Measurements from ENCODE around the gene MXI1. TPM values are rescaled to one million over a fixed set of nuclear protein-coding genes. Genes with fewer than 3 reads are reported as not detected.
"Not testable (repeated sequence)": the region's sequence is repeated elsewhere in the genome, so short reads cannot be mapped to it uniquely, and the experiment has no call there.

MXI1 gene
- total RNA-seq, 1 donor from 2014 or later = 31.5 TPM

- Mint-ChIP-seq H3K27me3 (ENCODE audit: low read depth, unreplicated experiment) (no peaks in the 10 kb centered on the region), H3K9me3 (ENCODE audit: unreplicated experiment) (no peaks in the 10 kb centered on the region), H3K36me3 (ENCODE audit: low read depth, unreplicated experiment) (no peaks in the 10 kb centered on the region), H3K27ac (ENCODE audit: unreplicated experiment) (no peak overlapping the region), H3K4me3 (ENCODE audit: unreplicated experiment) (no peak overlapping the region), H3K4me1 (ENCODE audit: low read depth, unreplicated experiment) (peaks cover 9% of the 10 kb centered on the region)
- Histone ChIP-seq H2AFZ (ENCODE audit: low read depth, low read length) (no peak overlapping the region), H3K79me2 (ENCODE audit: insufficient read depth, low read length) (no peaks in the 10 kb centered on the region), H3K27ac (ENCODE audit: low read depth, low read length) (no peak overlapping the region), H4K20me1 (ENCODE audit: insufficient read depth, low read length) (no peaks in the 10 kb centered on the region), H3K27me3 (ENCODE audit: insufficient read depth, low read length) (no peaks in the 10 kb centered on the region), H3K36me3 (ENCODE audit: insufficient read depth, low read length) (no peaks in the 10 kb centered on the region), H3K9ac (ENCODE audit: low read length) (no peak overlapping the region), H3K9me3 (ENCODE audit: insufficient read depth, low read depth, low read length) (no peaks in the 10 kb centered on the region), H3K4me1 (ENCODE audit: insufficient read depth, low read length) (no peaks in the 10 kb centered on the region), H3K4me2 (ENCODE audit: low read length) (no peak overlapping the region), H3K4me3 (ENCODE audit: insufficient read depth, low read depth, low read length) (no peak overlapping the region)
- TF ChIP-seq, protein P1, sequence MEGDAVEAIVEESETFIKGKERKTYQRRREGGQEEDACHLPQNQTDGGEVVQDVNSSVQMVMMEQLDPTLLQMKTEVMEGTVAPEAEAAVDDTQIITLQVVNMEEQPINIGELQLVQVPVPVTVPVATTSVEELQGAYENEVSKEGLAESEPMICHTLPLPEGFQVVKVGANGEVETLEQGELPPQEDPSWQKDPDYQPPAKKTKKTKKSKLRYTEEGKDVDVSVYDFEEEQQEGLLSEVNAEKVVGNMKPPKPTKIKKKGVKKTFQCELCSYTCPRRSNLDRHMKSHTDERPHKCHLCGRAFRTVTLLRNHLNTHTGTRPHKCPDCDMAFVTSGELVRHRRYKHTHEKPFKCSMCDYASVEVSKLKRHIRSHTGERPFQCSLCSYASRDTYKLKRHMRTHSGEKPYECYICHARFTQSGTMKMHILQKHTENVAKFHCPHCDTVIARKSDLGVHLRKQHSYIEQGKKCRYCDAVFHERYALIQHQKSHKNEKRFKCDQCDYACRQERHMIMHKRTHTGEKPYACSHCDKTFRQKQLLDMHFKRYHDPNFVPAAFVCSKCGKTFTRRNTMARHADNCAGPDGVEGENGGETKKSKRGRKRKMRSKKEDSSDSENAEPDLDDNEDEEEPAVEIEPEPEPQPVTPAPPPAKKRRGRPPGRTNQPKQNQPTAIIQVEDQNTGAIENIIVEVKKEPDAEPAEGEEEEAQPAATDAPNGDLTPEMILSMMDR (IDR thresholded peaks at IDR 0.05; ENCODE audit: insufficient read depth, low read depth, low read length) = no peak
- TF ChIP-seq EZH2 (IDR thresholded peaks at IDR 0.05; ENCODE audit: insufficient read depth, low read length) = no peak
- no peak for DNase-seq (ENCODE audit: low read depth)
- no peak for FAIRE-seq
Observed at GRCh38 chr10:110244550-110244949, 37.1 kb downstream of the MXI1 start.

GRCh38 chr10:110247833-110248232, 40.4 kb downstream of the MXI1 start:
- FAIRE-seq; H3K27me3 ChIP-seq (ENCODE audit: insufficient read depth, low read length); H3K36me3 ChIP-seq (ENCODE audit: insufficient read depth, low read length); H3K27me3 Mint-ChIP-seq (ENCODE audit: low read depth, unreplicated experiment); H3K9ac ChIP-seq (ENCODE audit: low read length); H2AFZ ChIP-seq (ENCODE audit: low read depth, low read length); H4K20me1 ChIP-seq (ENCODE audit: insufficient read depth, low read length); H3K27ac ChIP-seq (ENCODE audit: low read depth, low read length); H3K4me2 ChIP-seq (ENCODE audit: low read length); H3K9me3 Mint-ChIP-seq (ENCODE audit: unreplicated experiment); H3K36me3 Mint-ChIP-seq (ENCODE audit: low read depth, unreplicated experiment); H3K9me3 ChIP-seq (ENCODE audit: insufficient read depth, low read depth, low read length); H3K4me3 ChIP-seq (ENCODE audit: insufficient read depth, low read depth, low read length); H3K4me3 Mint-ChIP-seq (ENCODE audit: unreplicated experiment); H3K4me1 Mint-ChIP-seq (ENCODE audit: low read depth, unreplicated experiment); H3K27ac Mint-ChIP-seq (ENCODE audit: unreplicated experiment); DNase-seq (ENCODE audit: low read depth); H3K79me2 ChIP-seq (ENCODE audit: insufficient read depth, low read length); H3K4me1 ChIP-seq (ENCODE audit: insufficient read depth, low read length): not testable (repeated sequence)

- not testable (repeated sequence) for H3K4me3 ChIP-seq (ENCODE audit: insufficient read depth, low read depth, low read length); H3K36me3 ChIP-seq (ENCODE audit: insufficient read depth, low read length); H3K9ac ChIP-seq (ENCODE audit: low read length); H3K36me3 Mint-ChIP-seq (ENCODE audit: low read depth, unreplicated experiment); H3K4me1 Mint-ChIP-seq (ENCODE audit: low read depth, unreplicated experiment); H3K9me3 ChIP-seq (ENCODE audit: insufficient read depth, low read depth, low read length); H3K4me3 Mint-ChIP-seq (ENCODE audit: unreplicated experiment); H3K27ac Mint-ChIP-seq (ENCODE audit: unreplicated experiment); H3K4me1 ChIP-seq (ENCODE audit: insufficient read depth, low read length); H3K4me2 ChIP-seq (ENCODE audit: low read length); H3K27me3 ChIP-seq (ENCODE audit: insufficient read depth, low read length); H2AFZ ChIP-seq (ENCODE audit: low read depth, low read length); H3K27me3 Mint-ChIP-seq (ENCODE audit: low read depth, unreplicated experiment); H3K79me2 ChIP-seq (ENCODE audit: insufficient read depth, low read length); DNase-seq (ENCODE audit: low read depth); H4K20me1 ChIP-seq (ENCODE audit: insufficient read depth, low read length); H3K9me3 Mint-ChIP-seq (ENCODE audit: unreplicated experiment); H3K27ac ChIP-seq (ENCODE audit: low read depth, low read length); FAIRE-seq
Observed at GRCh38 chr10:110249489-110249888, 42.1 kb downstream of the MXI1 start.

GRCh38 chr10:110251392-110251791, 44.0 kb downstream of the MXI1 start:
- not testable (repeated sequence) for H3K9me3 Mint-ChIP-seq (ENCODE audit: unreplicated experiment); DNase-seq (ENCODE audit: low read depth)
- FAIRE-seq = peak; percentile 49

More at GRCh38 chr10:110251392-110251791, 44.0 kb downstream of the MXI1 start:
- H3K4me3 ChIP-seq (ENCODE audit: insufficient read depth, low read depth, low read length); H3K79me2 ChIP-seq (ENCODE audit: insufficient read depth, low read length); H3K36me3 ChIP-seq (ENCODE audit: insufficient read depth, low read length); H2AFZ ChIP-seq (ENCODE audit: low read depth, low read length); H3K27me3 ChIP-seq (ENCODE audit: insufficient read depth, low read length); H3K4me1 ChIP-seq (ENCODE audit: insufficient read depth, low read length); H3K9me3 ChIP-seq (ENCODE audit: insufficient read depth, low read depth, low read length); H3K27me3 Mint-ChIP-seq (ENCODE audit: low read depth, unreplicated experiment); H3K36me3 Mint-ChIP-seq (ENCODE audit: low read depth, unreplicated experiment); H3K27ac ChIP-seq (ENCODE audit: low read depth, low read length); H3K4me1 Mint-ChIP-seq (ENCODE audit: low read depth, unreplicated experiment); H3K4me2 ChIP-seq (ENCODE audit: low read length); H4K20me1 ChIP-seq (ENCODE audit: insufficient read depth, low read length); H3K4me3 Mint-ChIP-seq (ENCODE audit: unreplicated experiment); H3K9ac ChIP-seq (ENCODE audit: low read length): not testable (repeated sequence)
- H3K27ac Mint-ChIP-seq (ENCODE audit: unreplicated experiment) = peak overlapping the region; percentile 29
